DND-41 (cell line): ENCODE results near the gene ZC3H12C.

Experiments
- CTCF ChIP-seq: IDR thresholded peaks from 2 replicates; pipeline ENCODE4 v1.5.1; 2012; ENCODE audit warnings: borderline replicate concordance, low read length, moderate library complexity, mild to moderate bottlenecking; ENCODE audit not compliant: poor library complexity, severe bottlenecking; ENCODE audit errors: extremely low read depth
- EZH2 ChIP-seq: IDR thresholded peaks from 3 replicates; pipeline ENCODE4 v1.6.1; 2012; ENCODE audit warnings: borderline replicate concordance, low read depth, mild to moderate bottlenecking, moderate library complexity, low read length, inconsistent platforms; ENCODE audit not compliant: severe bottlenecking

DNA sequence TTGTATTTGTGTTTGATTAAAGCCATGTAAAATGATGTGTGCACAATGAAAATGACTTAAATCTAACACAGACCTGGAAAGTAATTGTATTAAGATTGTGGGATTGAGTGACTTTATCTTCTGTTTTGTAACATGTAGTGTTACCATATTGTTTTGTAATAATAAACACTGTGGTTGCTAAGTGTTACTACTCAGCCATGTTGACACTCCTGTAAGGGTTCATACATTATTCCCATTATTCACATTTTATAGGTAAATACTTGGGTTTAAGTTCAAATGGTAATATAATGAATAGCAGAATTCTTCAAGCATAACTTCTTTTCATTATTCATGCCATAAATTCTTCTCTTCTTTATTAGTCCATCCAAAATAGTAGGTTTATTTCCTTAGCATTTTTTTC, 69.0 kb downstream of the ZC3H12C start:
- TF ChIP-seq CTCF (no peak), EZH2 (no peak)
